ENCODE measurements around the gene MUTYH. TPM values are rescaled to one million over a fixed set of nuclear protein-coding genes. Genes with fewer than 3 reads are reported as not detected.

The MUTYH gene
- total and polyA plus RNA-seq, 9 of the 15 experiments (the other 6 are each of a cell fraction or from before 2014, with no cell fraction given), result 3.4 to 53.5 (median 29.0) TPM

- ChIA-PET CTCF (ENCODE audit: low intra/inter-chr PET ratio) (no interaction called here), POLR2A (interaction anchor here (0.6 to 1.8 kb wide), 4 partner anchors 9 to 144 kb away, joined by 3 to 5 read pairs (median 4); partner anchors contain the start of genes MUTYH, PRDX1 and TOE1)
These were observed 37.9 kb upstream of the MUTYH start for GRCh38 chr1:45378184-45378583.

GRCh38 chr1:45375104-45376090 is 35.2 kb upstream of the MUTYH start:
- Histone ChIP-seq H4K20me1 (replicated peaks; ENCODE audit: control insufficient read depth, insufficient read depth, low read length) (no peaks in the 10 kb centered on the region), H3K9ac (ENCODE audit: insufficient read depth in 1 of 2, low read depth in 2 of 2, low read length in 2 of 2) (no peak overlapping the region), H3K4me3 (no peak overlapping the region), H3K4me2 (ENCODE audit: insufficient read depth, low read length) (no peak overlapping the region), H3K9me1 (ENCODE audit: control insufficient read depth, insufficient read depth, low read length) (no peaks in the 10 kb centered on the region), H3K27ac (ENCODE audit: extremely low read depth, low read depth, low read length) (no peak overlapping the region), H3K9me3 (replicated peaks; ENCODE audit: control insufficient read depth, insufficient read depth, low read depth, low read length) (no peaks in the 10 kb centered on the region), H3K79me2 (ENCODE audit: control insufficient read depth, insufficient read depth, low read length) (no peaks in the 10 kb centered on the region), H3K4me1 (replicated peaks in 1 of 2; ENCODE audit: control insufficient read depth in 2 of 2, insufficient read depth in 2 of 2, low read length in 2 of 2) (0 out of 5 replicates have a peak, but pooled peaks cover 0 to 3% of the 10 kb centered on the region in 2 experiments), H3K27me3 (ENCODE audit: control insufficient read depth in 2 of 2, insufficient read depth in 2 of 2, low read length in 2 of 2) (no peaks in the 10 kb centered on the region; a peak in 1 of 5 replicates), H3K36me3 (ENCODE audit: control insufficient read depth, insufficient read depth, low read length) (no peaks in the 10 kb centered on the region), H2AFZ (ENCODE audit: low read depth, low read length) (no peak overlapping the region)
- no peak for FAIRE-seq
- peak; percentile 49 for ATAC-seq
- intact Hi-C loops (cut with micrococcal nuclease) (no loop called here), in situ Hi-C loops (cut with MboI) (no loop called here)
- 21% methylated on average over 3 of the region's 3 CpGs for WGBS (ENCODE audit: insufficient coverage, low coverage, missing lambda C conversion rate)
- DNase-seq (ENCODE audit: extremely low read depth in 1 of 4, low spot score in 3 of 4), result no peak
- CTCF ChIA-PET (ENCODE audit: low intra/inter-chr PET ratio), result no interaction called here
- POLR2A ChIA-PET, result interaction anchor here (0.6 kb wide), 1 partner anchor 27 kb away, joined by 3 read pairs; no protein-coding TSS in a partner anchor
- no TSS peak for BruUV-seq (replicated peaks)
- TF ChIP-seq HEY1 (CRISPR knock-in tag; IDR thresholded peaks at IDR 0.05; ENCODE audit: borderline replicate concordance) (no peak), NFE2 (IDR thresholded peaks at IDR 0.05; ENCODE audit: low read depth) (no peak), ZNF121 (CRISPR knock-in tag; conservative IDR thresholded peaks at IDR 0.05) (peak; percentile 60; the same call in 1 of the 2 replicates), SPI1 (IDR thresholded peaks at IDR 0.05; ENCODE audit: borderline replicate concordance, low read depth, low read length) (no peak), BHLHE40 (IDR thresholded peaks at IDR 0.05; ENCODE audit: low read length) (no peak), NFIC (IDR thresholded peaks at IDR 0.05) (peak; percentile 64), GATAD2A (IDR thresholded peaks at IDR 0.05) (no peak)
- TF ChIP-seq, protein P1, sequence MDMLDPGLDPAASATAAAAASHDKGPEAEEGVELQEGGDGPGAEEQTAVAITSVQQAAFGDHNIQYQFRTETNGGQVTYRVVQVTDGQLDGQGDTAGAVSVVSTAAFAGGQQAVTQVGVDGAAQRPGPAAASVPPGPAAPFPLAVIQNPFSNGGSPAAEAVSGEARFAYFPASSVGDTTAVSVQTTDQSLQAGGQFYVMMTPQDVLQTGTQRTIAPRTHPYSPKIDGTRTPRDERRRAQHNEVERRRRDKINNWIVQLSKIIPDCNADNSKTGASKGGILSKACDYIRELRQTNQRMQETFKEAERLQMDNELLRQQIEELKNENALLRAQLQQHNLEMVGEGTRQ (CRISPR knock-in tag; IDR thresholded peaks at IDR 0.05), result no peak
- TF ChIP-seq, protein P2, sequence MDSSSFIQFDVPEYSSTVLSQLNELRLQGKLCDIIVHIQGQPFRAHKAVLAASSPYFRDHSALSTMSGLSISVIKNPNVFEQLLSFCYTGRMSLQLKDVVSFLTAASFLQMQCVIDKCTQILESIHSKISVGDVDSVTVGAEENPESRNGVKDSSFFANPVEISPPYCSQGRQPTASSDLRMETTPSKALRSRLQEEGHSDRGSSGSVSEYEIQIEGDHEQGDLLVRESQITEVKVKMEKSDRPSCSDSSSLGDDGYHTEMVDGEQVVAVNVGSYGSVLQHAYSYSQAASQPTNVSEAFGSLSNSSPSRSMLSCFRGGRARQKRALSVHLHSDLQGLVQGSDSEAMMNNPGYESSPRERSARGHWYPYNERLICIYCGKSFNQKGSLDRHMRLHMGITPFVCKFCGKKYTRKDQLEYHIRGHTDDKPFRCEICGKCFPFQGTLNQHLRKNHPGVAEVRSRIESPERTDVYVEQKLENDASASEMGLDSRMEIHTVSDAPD (CRISPR knock-in tag; IDR thresholded peaks at IDR 0.05), result no peak

More at GRCh38 chr1:45378184-45378583, 37.9 kb upstream of the MUTYH start:
- FAIRE-seq (no peak), ATAC-seq (no peak), DNase-seq (ENCODE audit: extremely low read depth in 1 of 4, low spot score in 3 of 4) (no peak)
- no peaks in the 10 kb centered on the region for H3K9me1 ChIP-seq (ENCODE audit: control insufficient read depth, insufficient read depth, low read length)
- no peak overlapping the region for H2AFZ ChIP-seq (ENCODE audit: low read depth, low read length)
- no peaks in the 10 kb centered on the region for H4K20me1 ChIP-seq (replicated peaks; ENCODE audit: control insufficient read depth, insufficient read depth, low read length)
- H3K27me3 ChIP-seq (ENCODE audit: control insufficient read depth in 2 of 2, insufficient read depth in 2 of 2, low read length in 2 of 2), result no peaks in the 10 kb centered on the region; a peak in 1 of 5 replicates
- H3K9ac ChIP-seq (ENCODE audit: insufficient read depth in 1 of 2, low read depth in 2 of 2, low read length in 2 of 2), result no peak overlapping the region
- intact Hi-C loops (cut with micrococcal nuclease) (no loop called here), in situ Hi-C loops (cut with MboI) (no loop called here)
- no peak overlapping the region for H3K4me2 ChIP-seq (ENCODE audit: insufficient read depth, low read length)
- no peaks in the 10 kb centered on the region for H3K4me1 ChIP-seq (replicated peaks in 1 of 2; ENCODE audit: control insufficient read depth in 2 of 2, insufficient read depth in 2 of 2, low read length in 2 of 2)
- H3K79me2 ChIP-seq (ENCODE audit: control insufficient read depth, insufficient read depth, low read length), result no peaks in the 10 kb centered on the region
- no peaks in the 10 kb centered on the region for H3K9me3 ChIP-seq (replicated peaks; ENCODE audit: control insufficient read depth, insufficient read depth, low read depth, low read length)
- no peak overlapping the region for H3K27ac ChIP-seq (ENCODE audit: extremely low read depth, low read depth, low read length)
- no TSS peak for BruUV-seq (replicated peaks)
- H3K4me3 ChIP-seq, result no peak overlapping the region
- TF ChIP-seq SP2 (IDR thresholded peaks at IDR 0.05; ENCODE audit: extremely low read depth, low read depth, low read length, poor library complexity, severe bottlenecking) (no peak), YY1 (IDR thresholded peaks at IDR 0.05; ENCODE audit: borderline replicate concordance in 1 of 3, control insufficient read depth in 1 of 3, extremely low read depth in 1 of 3, insufficient read depth in 3 of 3, insufficient read length in 1 of 3, insufficient replicate concordance in 2 of 3, low read depth in 1 of 3, low read length in 2 of 3) (peak in 1 of 3 experiments; percentile 46), KAT2B (IDR thresholded peaks at IDR 0.05; ENCODE audit: low read depth, low read length) (no peak)
- H3K36me3 ChIP-seq (ENCODE audit: control insufficient read depth, insufficient read depth, low read length), result no peaks in the 10 kb centered on the region

Measured in K562 (cell line).